Smooth muscle cell (in vitro differentiated cells): ENCODE data around the gene BCL2L14. TPM values are rescaled to one million over a fixed set of nuclear protein-coding genes. Genes with fewer than 3 reads are reported as not detected.
"Not testable (repeated sequence)": the region's sequence is repeated elsewhere in the genome, so short reads cannot be mapped to it uniquely, and the experiment has no call there.

ENCODE experiments used
- DNase-seq: peaks from one replicate; lab custom pipeline; 2025; ENCODE audit not compliant: unreplicated experiment; lab: John Stamatoyannopoulos, UW
- H2AFZ ChIP-seq: fragments of 200-600 bp; sonication (generic); 2 replicates; pipeline ENCODE4 v1.6.0; 2016; ENCODE audit warnings: antibody characterized with exemption, low read depth, mild to moderate bottlenecking
- H3F3A ChIP-seq: fragments of 200-600 bp; sonication (generic); 2 replicates; pipeline ENCODE4 v1.6.0; 2017; ENCODE audit warnings: antibody characterized with exemption, low read depth
- H3K27ac ChIP-seq: fragments of 200-600 bp; sonication (generic); 2 replicates; pipeline ENCODE4 v1.5.1; 2016; ENCODE audit warnings: low read depth, mild to moderate bottlenecking
- H3K27me3 ChIP-seq: fragments of 200-600 bp; sonication (generic); 2 replicates; pipeline ENCODE4 v1.6.1; 2016; ENCODE audit warnings: low read depth, mild to moderate bottlenecking
- H3K36me3 ChIP-seq: fragments of 200-600 bp; sonication (generic); 2 replicates; pipeline ENCODE4 v1.5.1; 2016; ENCODE audit warnings: low read depth
- H3K4me1 ChIP-seq: fragments of 200-600 bp; sonication (generic); 2 replicates; pipeline ENCODE4 v1.5.1; 2016; ENCODE audit warnings: low read depth
- H3K4me2 ChIP-seq: fragments of 200-600 bp; sonication (generic); 2 replicates; pipeline ENCODE4 v1.6.0; 2016; ENCODE audit warnings: mild to moderate bottlenecking
- H3K4me3 ChIP-seq: fragments of 200-600 bp; sonication (generic); 2 replicates; pipeline ENCODE4 v1.5.1; 2016; ENCODE audit warnings: mild to moderate bottlenecking
- H3K79me2 ChIP-seq: fragments of 200-600 bp; sonication (generic); 2 replicates; pipeline ENCODE4 v1.6.0; 2016; ENCODE audit warnings: low read depth, mild to moderate bottlenecking
- H3K9ac ChIP-seq: fragments of 200-600 bp; sonication (generic); 2 replicates; pipeline ENCODE4 v1.6.0; 2016; ENCODE audit warnings: low read depth
- H3K9me3 ChIP-seq: fragments of 200-600 bp; sonication (generic); replicated peaks from 2 replicates; pipeline ENCODE4 v1.5.1; 2016; ENCODE audit warnings: low read depth
- H4K20me1 ChIP-seq: fragments of 200-600 bp; sonication (generic); 2 replicates; pipeline ENCODE4 v1.6.0; 2016; ENCODE audit warnings: low read depth
- WGBS: methylation state at CpG from one replicate; pipeline ENCODE4 v1.1.7; 2016; ENCODE audit warnings: low lambda C conversion rate; 5-methylcytosine and 5-hydroxymethylcytosine counted together
- polyA plus RNA-seq: library from polyadenylated mRNA; unstranded; fragments of >200 nt; fragmentation: Nextera tagmentation; extraction: Ambion mirVana; gene quantifications from 2 replicates; pipeline ENCODE4 v1.2.1, GENCODE V29; 2016
- total RNA-seq: library from RNA; depleted of rRNA; stranded (reverse); fragments of >200 nt; gene quantifications from 2 replicates; pipeline ENCODE4 v1.2.3, GENCODE V29; 2014
- TF ChIP-seq, protein P1 (sequence below): fragments of 200-600 bp; sonication (generic); IDR thresholded peaks from 2 replicates; pipeline ENCODE4 v1.5.1; 2017; ENCODE audit warnings: borderline replicate concordance, mild to moderate bottlenecking, antibody characterized with exemption; ENCODE audit not compliant: insufficient read depth, poor library complexity, severe bottlenecking

BCL2L14 gene
- total and polyA plus RNA-seq, 2 experiments from 2014 or later, result not detected

DNA sequence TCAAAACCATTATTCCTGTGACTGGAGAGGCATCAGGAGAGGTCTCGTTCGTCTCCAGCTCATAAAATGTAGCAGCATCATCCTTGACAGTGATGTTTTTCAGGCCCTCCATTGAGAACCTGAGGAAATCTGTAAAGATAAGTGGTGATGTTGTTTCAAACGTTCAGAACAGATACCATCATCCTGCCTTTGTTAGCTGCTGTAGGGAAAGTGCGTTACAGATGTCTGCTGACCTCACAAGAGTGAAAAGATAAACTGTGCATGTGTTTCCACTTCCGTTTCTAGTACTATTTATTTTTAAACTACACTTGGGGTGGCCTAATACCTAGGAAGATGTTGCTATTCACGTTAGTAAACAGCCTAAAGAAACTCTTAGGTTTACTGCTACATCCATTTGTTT, 28.4 kb downstream of the BCL2L14 start:
- Histone ChIP-seq H3K9ac (no peak overlapping the region), H3K4me1 (no peaks in the 10 kb centered on the region), H3K27ac (no peak overlapping the region), H3F3A (no peaks in the 10 kb centered on the region), H4K20me1 (no peaks in the 10 kb centered on the region), H3K9me3 (no peaks in the 10 kb centered on the region), H3K4me2 (no peak overlapping the region), H2AFZ (no peak overlapping the region), H3K4me3 (no peak overlapping the region), H3K36me3 (peaks cover 2% of the 10 kb centered on the region), H3K27me3 (no peaks in the 10 kb centered on the region), H3K79me2 (no peaks in the 10 kb centered on the region)
- TF ChIP-seq, protein P1, sequence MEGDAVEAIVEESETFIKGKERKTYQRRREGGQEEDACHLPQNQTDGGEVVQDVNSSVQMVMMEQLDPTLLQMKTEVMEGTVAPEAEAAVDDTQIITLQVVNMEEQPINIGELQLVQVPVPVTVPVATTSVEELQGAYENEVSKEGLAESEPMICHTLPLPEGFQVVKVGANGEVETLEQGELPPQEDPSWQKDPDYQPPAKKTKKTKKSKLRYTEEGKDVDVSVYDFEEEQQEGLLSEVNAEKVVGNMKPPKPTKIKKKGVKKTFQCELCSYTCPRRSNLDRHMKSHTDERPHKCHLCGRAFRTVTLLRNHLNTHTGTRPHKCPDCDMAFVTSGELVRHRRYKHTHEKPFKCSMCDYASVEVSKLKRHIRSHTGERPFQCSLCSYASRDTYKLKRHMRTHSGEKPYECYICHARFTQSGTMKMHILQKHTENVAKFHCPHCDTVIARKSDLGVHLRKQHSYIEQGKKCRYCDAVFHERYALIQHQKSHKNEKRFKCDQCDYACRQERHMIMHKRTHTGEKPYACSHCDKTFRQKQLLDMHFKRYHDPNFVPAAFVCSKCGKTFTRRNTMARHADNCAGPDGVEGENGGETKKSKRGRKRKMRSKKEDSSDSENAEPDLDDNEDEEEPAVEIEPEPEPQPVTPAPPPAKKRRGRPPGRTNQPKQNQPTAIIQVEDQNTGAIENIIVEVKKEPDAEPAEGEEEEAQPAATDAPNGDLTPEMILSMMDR, result no peak
- WGBS, result 20% methylated on average over 6 of the region's 6 CpGs
- DNase-seq, result no peak

DNA sequence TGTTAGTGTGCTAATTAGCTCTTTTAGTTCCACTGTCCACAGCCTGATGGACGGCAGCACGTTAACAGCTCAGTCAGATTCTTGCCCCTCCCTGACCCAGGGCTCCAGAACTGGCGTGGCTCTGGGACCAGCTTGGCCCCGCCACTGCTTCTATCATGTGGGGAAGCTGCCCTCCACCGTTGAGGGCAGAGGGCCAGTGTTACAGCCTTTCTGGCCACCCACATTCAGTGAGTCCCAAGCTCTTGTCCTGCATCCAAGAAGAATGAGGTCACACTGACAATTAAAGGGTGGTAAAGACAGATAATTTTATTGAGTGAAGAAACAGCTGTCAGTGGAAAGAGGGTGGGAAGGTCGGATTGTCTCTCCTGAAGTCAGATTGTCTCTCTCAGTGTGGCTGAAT, 36.9 kb downstream of the BCL2L14 start:
- Histone ChIP-seq H3K27me3 (no peaks in the 10 kb centered on the region), H2AFZ (no peak overlapping the region)
- 91% methylated on average over 6 of the region's 6 CpGs for WGBS

DNA sequence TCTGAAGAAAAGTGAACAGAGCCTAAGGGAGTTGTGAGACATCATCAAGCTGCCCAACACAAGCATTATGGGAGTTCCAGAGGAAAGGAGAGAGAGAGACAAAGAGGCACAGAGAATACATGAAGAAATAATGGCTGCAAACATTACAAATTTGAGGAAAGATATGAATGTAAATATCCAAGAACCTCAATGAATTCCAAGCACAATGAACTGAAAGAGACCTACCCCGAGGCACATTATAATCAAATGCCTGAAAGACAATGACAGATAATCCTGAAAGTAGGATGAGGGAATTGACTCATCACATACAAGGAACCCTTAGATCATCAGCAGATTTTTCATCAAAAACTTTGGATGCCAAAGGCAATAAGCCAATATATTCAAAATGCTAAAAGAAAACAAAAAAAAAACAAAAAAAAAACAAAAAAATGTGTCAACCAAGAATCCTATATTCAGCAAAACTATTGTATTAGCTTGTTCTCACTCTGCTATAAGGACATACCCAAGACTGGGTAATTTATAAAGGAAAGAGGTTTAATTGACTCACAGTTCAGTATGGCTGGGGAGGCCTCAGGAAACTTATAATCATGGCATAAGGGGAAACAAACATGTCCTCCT, 37.8 kb downstream of the BCL2L14 start:
- DNase-seq, result no peak
- Histone ChIP-seq H3K4me2 (no peak overlapping the region), H3F3A (no peaks in the 10 kb centered on the region), H3K4me3 (no peak overlapping the region), H2AFZ (no peak overlapping the region), H3K9ac (no peak overlapping the region), H3K4me1 (no peaks in the 10 kb centered on the region), H4K20me1 (no peaks in the 10 kb centered on the region), H3K27ac (no peak overlapping the region), H3K9me3 (peaks cover 8% of the 10 kb centered on the region), H3K27me3 (no peaks in the 10 kb centered on the region), H3K79me2 (no peaks in the 10 kb centered on the region), H3K36me3 (peaks cover 8% of the 10 kb centered on the region)
- TF ChIP-seq, protein P1, result no peak
- 100% methylated on average over 1 of the region's 1 CpG for WGBS

More for the DNA sequence above, 36.9 kb downstream of the BCL2L14 start:
- no peaks in the 10 kb centered on the region for H4K20me1 ChIP-seq
- H3K79me2 ChIP-seq, result no peaks in the 10 kb centered on the region
- H3K4me3 ChIP-seq, result no peak overlapping the region
- no peaks in the 10 kb centered on the region for H3F3A ChIP-seq
- peaks cover 8% of the 10 kb centered on the region for H3K36me3 ChIP-seq
- no peak overlapping the region for H3K4me2 ChIP-seq
- peaks cover 8% of the 10 kb centered on the region for H3K9me3 ChIP-seq
- TF ChIP-seq, protein P1, result no peak
- H3K27ac ChIP-seq, result no peak overlapping the region
- H3K9ac ChIP-seq, result no peak overlapping the region
- no peaks in the 10 kb centered on the region for H3K4me1 ChIP-seq
- DNase-seq, result no peak

DNA sequence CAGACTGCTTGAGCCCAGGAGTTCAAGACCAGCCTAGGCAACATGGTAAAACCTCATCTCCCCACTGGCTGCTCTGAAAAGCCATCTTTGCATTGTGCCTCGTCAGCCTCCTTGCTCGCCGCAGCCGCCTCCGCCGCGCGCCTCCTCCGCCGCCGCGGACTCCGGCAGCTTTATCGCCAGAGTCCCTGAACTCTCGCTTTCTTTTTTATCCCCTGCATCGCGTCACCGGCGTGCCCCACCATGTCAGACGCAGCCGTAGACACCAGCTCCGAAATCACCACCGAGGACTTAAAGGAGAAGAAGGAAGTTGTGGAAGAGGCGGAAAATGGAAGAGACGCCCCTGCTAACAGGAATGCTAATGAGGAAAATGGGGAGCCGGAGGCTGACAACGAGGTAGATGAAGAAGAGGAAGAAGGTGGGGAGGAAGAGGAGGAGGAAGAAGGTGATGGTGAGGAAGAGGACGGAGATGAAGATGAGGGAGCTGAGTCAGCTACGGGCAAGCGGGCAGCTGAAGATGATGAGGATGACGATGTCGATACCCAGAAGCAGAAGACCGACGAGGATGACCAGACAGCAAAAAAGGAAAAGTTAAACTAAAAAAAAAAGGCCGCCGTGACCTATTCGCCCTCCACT, 40.3 kb downstream of the BCL2L14 start:
- H3K27ac ChIP-seq, H2AFZ ChIP-seq, H3K9ac ChIP-seq, H4K20me1 ChIP-seq, H3F3A ChIP-seq, H3K27me3 ChIP-seq, H3K4me3 ChIP-seq, H3K9me3 ChIP-seq, H3K4me1 ChIP-seq, H3K36me3 ChIP-seq, DNase-seq, H3K4me2 ChIP-seq, H3K79me2 ChIP-seq: not testable (repeated sequence)
- WGBS, result 99% methylated on average over 32 of the region's 37 CpGs
